OCI-M2 (cell line): ENCODE data around the gene POU6F2.

Source experiments
- DNase-seq: peaks from one replicate; lab custom pipeline; 2025; ENCODE audit not compliant: unreplicated experiment; lab: John Stamatoyannopoulos, UW

POU6F2 gene

DNA sequence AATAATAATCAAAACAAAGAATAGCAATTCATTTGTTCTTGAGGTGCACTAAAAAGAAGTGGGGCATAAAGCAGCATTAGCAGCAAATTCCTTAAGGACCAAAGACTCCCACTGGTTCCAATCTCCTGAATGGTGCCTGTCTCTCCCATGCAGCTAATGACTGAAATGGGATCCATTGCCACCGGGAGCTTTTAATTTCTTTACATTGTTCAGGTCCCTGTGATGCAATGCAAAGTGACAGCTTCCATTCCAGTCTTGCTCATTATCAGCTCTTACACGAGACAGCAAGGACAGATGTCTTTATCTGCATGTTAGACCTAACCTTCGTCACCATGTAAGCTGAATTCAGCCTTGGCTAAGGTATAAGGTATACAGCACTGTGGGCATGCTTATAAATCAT, 148.1 kb downstream of the POU6F2 start:
- no peak for DNase-seq

DNA sequence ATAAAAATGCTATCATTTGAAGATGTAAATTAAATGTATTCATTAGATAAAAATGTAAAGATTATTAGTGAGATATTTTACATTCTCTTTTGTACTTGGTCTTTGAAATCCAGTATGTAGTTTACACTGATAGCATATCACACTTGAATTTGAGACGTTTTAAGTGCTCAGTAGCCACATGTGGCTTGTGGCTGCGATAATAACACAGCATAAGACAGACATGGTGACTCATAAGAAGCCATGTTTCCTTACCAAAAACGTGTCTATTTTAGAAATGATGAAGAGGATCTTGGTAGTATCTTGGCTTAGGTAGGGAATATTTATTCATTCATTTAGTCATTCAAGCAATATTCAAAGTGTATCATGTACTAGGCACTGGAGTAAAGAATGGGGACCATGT, 149.3 kb downstream of the POU6F2 start:
- no peak for DNase-seq

DNA sequence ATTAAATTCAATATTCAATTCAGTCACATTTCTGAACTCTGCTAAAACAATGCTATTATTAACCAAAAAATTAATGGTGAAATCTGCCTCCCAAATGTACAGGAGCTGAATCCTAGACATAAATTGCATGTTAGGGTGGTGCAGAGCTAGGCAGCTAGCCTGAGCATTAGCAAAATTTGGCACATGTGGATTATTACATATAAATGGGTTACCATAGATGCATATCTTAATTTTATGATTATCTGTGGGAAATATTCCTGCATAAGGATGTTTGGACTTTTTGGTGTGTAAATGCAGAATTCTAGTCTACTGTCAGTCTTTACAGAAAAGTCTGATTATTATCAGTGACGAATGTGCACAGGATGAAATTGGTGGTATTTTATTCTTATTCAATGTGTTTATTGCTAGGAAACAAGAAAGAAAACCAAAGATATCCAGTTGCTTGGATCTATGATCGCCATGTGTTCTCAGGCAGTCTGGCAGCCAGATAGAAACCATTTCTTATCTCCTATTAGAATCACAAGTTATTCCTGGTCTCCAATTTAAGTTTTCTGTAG, 150.7 kb downstream of the POU6F2 start:
- no peak for DNase-seq

DNA sequence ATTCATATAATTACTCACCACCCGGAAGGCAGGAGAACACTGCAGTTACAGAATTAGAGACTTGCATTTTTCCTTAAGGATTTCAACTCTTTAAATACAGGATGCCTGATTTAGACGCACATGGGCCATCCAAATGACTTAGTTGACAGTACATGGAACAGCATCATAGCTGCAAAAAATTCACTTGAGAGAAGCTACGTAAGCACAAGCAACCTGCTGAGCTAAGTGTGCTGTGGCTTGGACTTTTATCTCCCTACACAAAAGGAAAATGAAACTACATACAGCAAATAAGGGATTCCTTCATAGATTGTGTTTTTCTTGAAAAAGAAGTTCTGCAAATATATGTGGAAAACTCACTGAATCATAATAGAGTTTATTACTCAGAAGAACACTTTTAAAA, 152.6 kb downstream of the POU6F2 start:
- DNase-seq, result no peak

DNA sequence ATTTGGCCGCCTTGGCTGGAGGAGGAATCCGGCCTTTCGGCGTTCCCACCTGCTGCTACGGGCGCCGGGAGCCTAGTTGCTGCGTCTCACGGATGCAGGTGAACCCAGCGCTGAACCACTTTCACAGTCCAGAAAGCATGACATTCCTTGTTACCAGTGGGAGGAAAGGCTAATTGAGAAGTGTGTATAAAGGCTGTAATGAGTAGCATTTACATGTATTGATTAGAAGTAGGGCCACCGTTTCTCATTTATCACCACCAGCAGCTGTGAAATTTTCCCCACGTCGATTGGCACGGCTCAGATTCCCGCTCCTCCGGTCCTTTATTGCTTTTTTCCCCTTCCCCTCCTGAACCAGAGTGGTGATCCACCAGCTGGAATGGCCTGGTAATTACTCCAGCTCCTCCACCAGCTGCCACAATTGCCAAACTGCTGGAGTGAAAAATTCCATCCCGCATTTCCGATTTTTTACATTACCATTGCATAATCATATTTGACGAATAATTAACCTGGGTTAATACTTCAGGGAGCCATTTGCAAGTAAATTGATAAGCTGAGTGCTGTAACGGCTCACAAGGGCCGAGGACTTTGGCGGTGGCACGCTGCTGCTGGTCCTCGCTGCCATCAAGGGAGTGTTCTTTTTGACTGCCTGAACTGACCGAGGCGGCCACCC, 153.3 kb downstream of the POU6F2 start:
- no peak for DNase-seq

DNA sequence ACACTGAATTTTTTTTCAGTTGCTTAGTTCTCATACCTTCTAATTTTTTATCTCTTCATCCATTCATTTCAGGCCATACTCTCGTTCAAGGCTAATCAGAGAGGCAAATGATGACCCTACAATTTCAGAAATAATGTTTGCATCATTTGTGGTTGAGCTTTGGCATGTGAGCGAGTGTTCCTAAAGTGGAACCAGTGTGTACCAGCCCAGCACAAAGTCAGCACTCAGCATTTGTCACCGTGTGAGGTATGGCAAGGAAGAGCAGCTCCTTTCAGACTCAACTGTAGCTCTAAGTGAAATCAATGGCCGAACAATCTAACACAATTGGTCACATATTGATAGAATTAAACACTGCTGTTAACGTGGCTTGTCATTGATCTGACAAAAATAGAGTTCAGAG, 154.6 kb downstream of the POU6F2 start:
- no peak for DNase-seq

DNA sequence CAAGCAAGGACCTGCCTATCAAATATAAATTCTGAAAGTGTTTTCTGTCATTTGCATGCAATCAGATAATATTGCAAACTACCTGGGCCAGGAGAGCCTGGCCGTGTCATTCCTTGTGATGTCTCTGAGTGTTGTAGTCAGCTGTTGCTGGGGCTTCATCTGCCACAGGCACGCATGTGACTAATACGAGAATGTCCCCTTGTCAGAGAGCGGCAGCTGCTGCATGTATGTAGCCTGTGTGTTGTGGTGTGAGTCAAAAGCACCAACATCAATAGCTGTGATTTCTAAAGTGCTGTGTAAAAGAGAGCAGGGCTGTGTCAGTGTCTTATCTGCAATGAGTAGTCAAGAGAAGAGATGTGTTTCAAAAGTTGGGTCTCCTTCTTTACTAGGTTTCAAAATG, 155.4 kb downstream of the POU6F2 start:
- no peak for DNase-seq

DNA sequence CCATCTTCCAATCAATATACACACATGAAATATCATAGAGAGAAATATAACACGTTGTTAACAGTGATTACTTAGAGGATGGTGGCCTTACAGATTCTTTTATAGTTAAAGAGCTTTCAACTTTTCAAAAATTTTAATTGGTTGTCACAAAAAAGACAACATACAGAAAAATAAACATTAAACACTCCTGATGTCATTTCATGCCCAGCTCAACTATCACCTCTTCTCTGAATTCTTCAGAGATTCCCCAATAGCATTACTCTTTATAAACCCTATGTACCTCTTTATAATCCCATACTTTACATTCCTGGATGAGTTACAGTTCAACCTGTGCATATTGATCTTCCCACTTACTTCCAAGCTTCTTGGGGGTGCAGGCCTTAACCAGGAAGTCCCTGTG, 159.8 kb downstream of the POU6F2 start:
- DNase-seq, result no peak

DNA sequence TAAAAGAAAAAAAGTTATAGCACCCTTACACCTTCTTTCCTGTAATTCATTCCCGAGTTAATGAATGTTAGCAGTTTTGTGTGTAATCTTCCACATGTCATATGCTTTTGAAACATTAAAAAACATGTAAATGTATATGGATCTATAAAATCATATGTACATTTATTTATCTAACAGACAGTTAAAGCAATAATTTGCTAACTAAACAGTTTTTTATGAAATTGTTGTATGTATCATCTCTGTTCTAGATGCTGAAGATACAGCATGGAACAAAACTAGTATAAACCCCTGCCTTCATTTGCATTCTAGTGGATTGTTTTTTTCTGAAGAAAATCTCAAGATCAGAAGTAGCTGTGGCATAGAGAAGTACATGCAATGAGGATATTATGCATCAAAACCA, 165.0 kb downstream of the POU6F2 start:
- no peak for DNase-seq

DNA sequence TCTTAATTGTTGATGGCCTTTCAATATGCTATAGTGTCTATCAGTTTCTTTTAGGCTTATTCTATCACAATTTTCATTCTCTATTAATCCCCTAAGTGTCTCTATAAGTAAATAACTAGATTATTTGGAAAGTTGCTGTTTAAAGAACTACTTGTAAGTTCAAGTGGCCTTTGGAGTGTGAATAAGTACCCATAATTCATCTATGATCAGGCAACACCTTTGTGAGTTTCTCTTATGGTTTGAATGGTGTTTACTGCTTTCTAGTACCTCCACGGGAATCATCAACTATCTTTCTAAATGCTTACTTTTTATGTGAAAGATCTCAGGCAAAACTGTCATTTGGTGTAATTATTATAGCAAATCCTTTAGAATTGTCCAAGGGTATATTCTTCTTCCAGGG, 166.7 kb downstream of the POU6F2 start:
- DNase-seq, result no peak

DNA sequence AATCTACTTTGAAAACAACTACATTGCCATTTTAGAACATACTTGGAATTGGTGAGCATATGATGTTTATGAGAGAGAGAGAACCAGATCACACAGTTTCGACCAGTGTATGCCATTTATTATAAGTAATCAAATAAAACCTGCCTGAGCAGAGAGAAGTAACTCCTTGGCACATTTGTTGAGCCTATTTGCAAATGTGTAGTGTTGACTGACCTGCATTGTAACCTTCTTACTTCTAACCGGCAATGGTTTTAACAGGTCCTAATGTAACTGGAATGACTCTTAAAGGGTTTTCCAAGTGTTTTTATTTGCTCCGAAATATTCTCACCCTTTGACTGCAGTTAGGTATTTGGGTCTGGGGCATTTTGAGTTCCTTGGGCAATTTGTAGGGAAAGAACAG, 167.6 kb downstream of the POU6F2 start:
- DNase-seq, result no peak

DNA sequence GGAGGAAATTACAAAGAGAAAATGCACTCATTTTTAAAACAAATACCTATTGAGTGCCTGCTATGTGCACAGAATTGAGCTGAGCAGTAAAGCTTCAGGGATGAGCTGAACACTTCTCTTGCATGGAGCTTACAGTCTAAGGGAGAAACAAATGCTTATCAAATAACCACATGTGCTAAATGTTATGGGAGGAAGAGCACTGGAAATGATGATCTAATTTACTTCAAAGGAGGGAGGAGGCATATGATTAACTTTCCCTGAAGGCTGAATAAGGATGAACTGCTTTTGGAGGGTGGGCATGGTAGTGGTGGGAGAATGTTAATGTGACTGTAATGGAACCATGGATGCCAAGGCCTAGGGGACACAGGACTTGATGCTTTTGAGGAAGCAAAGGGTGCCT, 168.2 kb downstream of the POU6F2 start:
- DNase-seq, result no peak

DNA sequence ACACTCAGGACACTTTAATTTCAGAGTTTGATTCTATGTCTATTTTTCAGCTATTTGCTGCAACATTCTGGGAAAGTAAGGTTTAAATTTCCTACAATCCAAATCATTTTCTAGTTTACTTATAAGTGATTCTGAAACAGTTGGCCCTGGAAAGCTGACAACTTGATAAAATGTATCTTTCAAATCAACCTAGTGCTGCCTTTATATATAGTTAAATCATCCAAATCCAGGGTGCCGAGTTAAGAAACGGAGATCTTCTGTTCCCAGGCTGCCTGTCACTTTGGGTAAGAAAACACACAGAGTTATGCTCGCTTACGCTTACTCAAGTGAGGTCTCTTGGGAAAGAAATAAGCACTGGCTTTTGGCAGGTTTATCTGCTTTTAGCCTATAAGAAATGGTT, 175.0 kb downstream of the POU6F2 start:
- DNase-seq, result no peak

DNA sequence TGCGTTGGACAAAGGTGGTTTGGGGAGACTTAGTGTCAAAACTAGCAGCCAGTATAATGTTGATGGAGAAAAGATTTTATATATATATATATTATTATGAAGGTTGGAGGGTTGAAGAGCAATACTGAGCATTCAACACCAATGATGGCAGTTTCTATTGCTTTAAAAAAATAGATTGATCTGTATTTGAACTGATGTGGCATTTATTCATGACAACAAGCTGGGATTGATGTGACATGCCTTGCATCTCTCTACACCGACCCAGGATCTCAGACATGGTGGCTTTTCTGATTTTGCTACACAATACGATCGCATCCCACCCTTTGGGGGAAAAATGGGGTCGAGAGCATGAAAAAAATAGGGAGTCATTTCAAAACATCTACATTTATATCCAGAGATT, 175.4 kb downstream of the POU6F2 start:
- no peak for DNase-seq

DNA sequence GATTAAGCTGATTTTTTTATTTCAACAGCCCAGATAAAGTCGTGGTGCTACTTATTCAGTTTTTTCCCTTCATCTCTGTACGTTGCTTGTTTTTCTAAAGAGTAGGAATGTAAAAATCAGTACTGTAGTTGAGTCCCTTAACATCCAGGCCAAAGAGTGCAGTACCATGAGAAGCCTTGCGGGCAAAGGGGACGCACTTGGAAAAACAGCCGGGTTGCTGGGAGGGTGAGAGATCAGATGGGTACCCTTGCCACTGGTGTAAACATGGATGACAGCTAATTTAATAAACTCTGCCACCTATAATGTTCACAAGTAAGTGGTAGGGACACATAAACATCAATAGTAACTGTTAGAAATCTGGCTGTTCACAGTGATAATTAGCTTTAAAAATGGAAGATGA, 175.9 kb downstream of the POU6F2 start:
- no peak for DNase-seq

DNA sequence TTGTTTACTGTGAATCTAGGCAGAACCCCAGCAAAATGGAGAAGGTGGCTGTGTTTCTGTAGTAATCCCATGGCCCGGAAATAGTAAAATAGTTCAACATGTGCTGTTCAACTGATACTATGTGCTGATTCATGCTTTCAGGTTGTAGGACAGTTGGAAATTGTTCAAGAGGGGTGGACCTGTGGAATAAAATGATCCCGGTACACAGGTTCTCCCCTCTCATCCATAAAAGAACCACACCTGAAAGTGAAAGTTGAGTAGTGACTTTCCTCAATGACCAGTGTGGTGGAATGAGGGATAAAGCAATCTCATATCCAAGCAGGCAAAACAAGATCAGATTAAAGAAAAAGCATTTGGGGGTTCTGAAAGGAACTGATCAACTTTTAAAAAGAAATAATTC, 177.1 kb downstream of the POU6F2 start:
- DNase-seq, result no peak

DNA sequence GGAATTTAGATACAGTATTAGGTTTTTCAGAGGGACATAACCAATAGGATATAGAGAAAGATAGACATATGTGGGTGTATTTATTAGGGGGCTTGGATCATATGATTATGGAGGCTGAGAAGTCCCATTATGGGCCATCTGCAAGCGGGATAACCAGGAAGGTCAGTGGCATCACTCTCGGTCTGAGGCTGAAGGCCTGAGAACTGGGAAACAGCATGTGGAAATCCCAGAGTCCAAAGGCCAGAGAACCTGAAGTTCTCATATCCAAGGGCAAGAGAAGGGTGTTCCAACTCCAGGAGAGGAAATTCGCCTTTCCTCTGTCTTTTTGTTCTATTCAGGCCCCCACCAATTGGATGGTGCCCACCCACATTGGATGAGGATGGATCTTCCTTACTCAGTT, 180.7 kb downstream of the POU6F2 start:
- no peak for DNase-seq

DNA sequence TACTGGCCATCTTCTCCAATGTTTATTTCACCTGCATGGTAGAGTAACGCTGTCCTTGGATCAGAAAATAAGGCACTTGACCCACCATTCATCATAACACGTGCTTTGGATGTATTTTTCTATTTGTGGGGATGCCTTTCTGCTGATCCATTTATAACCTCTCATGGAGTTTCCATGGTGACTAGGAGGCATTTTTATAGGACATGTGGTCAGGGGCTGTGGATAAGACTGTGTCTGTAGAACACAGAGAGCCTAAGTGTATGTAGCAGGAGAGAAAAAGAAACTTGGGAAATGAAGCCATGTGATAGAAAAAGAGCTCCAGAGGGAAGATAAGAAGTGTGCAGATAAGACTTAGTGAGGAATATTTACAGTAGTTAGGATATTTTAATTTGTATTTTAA, 184.2 kb downstream of the POU6F2 start:
- no peak for DNase-seq

DNA sequence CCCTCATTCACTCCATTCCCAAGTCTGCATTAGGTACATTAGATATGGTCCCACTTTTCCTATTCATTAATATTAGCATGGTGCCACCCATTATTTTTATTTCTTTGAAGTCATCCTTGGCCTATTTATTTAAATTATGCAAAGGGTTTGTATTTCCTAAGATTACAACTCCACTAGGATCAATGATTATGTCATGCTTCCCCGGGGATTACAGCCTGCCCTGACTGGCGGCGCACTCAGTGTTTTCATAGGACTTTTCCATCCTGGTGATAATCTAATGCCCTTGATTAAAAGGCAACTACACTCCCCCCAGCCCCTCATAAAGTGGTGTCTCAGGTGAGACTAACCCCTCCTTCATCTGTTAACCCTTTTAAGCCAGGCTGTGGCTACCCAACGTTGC, 187.2 kb downstream of the POU6F2 start:
- DNase-seq, result no peak

DNA sequence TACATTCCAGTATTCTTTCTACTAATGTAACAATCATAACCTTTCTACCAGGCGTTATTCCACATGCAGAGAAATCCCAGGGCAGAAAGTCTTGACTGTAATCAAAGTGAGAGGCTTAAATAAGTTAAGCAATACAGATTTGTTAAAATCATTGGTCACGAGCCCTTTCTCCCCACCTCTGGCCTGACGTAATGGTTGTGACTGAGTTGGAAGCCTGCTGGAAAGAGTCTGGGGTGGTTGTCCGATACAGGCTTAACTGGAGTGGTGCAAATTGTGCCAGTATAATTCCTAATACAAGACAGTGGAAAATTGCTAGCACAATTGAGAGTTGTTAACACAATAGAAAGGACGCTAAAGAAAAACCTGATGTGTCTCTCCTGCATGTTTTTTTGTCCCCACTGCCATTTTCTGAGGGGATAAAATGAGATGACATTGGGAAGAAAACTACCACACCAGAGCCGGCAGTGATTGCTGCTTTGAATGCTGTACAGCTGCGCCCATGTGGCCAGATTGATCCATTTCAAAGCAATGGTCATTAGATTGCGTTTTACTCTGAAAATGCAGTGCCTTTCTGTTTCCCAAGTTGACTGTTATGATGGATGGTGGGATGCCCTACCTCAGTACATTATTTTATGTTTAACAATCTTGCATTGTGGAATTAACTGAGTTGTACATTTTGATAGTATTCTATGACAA, 190.8 kb downstream of the POU6F2 start:
- DNase-seq, result no peak

DNA sequence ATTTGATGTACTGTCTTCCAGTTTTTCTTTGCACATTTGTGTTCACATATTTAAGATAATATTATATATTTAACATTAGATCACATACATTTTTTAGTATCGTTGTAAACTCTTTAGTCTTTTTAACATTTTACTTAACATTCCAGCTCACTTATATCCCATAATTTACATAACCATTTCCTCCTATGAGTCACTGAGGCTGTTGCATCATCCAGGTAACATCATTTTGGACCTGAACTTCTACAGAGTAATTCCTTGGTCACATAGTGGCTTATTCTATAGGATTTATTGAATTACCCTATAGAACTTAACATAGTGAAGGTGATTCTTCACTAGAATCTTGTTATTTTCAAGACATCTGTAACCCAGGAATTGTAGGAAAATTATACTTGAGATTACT, 194.4 kb downstream of the POU6F2 start:
- DNase-seq, result no peak

DNA sequence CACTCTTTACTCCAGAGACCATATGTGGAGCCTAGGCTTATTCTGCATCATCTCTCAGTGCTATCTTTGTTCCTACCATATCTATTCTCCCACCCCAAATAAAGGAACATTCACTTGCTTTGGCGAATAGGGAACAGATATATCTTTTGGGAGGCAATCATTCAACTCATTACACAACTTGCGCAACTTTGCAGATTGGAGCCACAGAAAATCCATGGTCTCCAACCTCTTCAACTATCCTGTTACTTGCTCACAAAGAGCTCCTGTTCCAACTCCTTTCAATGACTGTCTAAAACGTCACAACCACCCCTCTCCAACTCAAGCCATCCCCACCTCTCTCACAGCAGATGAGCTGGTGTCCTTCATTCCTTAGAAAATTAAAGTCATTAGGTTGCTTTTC, 203.7 kb downstream of the POU6F2 start:
- DNase-seq, result no peak

DNA sequence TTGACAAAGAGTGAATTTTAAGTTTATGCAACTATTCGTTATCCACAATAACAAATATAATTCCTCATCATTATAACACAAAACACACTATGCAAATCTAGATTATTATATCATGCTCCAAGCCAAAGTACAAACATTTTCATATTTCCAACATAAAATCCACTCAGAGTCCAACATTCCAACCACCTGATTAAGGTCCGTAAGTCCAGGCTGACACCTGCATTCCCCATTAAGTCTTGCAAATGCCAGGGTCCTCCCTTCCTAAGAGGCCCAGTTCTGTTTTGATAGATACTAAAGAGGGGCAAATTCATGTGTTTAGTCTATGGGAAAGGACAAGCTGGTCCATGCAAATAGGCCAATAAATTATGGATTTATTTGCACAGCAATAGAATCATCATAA, 206.1 kb downstream of the POU6F2 start:
- DNase-seq, result no peak
